ENCODE results near the gene EMID1.

Gene EMID1

DNA sequence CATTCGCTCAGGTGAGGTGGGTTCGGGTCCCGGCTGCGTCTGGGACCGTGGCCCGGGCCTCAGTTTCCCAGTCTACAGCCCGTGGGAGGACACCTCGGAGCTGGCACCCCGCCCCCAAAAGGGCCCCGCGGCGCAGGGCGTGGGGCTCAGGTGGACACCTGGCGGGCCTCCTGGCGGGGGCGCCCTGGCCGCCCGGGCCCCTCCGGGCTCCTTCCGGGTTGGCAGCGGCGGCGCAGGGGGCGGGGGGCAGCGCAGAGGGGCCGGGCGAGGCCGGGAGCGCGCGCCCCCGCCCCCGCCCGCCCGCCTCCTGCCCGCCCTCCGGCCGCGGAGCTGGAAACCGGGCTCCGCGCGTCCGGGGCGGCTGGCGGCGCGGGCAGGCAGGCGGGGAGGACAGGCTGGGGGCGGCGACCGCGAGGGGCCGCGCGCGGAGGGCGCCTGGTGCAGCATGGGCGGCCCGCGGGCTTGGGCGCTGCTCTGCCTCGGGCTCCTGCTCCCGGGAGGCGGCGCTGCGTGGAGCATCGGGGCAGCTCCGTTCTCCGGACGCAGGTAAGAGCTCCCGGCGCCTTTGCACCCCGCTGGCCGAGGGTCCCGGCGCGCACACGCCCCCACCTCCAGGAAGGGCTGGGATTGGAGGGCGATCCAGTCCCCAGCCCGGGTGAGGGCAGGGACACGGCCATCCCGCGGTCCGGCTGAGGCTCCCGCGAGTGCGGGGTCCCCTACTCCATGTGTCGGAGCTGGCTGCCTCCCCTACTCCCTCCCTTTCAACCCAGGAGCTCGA lies at the start of gene EMID1:
Gene EMID1, plus strand, starts transcription at position 303 of the 778 bp plus-strand sequence. Its CDS starts 143 bp downstream, at position 446.
- DNase-seq, result peak; percentile 65

DNA sequence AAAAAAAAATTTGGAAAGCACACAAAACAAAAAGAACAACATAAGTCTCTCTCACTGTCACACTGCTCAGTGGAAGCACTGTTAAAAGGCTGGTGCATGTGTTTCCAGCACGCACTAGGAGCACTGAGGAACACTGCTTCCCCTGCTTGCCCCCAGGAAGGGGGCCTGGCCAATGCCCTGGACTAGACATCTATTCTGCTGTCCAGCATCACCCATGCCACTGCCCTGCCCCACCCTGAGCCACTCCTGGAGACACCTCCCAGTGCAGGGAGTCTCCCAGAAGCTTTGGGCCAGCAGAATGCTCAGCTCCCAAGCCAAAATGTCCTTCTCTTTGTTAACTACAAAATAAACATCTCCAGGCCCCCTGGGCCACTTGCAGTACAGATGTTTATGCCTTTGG lies 49.7 kb upstream of the EMID1 start:
- no peak for DNase-seq

DNA sequence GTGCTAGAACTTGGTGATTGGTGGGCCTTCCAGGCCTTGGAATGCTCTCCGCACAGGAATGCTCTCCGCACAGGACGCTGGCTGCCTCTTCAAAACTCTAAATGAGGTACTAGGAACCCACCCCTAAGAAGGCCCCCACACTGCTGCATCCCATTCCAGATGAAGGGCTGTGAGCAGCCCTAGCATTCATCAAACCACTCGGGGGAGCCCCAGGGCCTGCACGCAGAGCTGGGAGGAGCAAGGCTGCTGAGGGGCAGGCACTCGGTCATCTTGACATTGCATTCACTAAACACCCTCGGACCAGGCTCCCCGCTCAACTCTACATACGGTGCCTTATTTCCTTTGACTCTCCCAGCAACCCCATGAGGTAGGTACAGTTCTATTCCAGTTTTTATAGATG lies 49.2 kb upstream of the EMID1 start:
- peak; percentile 75 for DNase-seq

DNA sequence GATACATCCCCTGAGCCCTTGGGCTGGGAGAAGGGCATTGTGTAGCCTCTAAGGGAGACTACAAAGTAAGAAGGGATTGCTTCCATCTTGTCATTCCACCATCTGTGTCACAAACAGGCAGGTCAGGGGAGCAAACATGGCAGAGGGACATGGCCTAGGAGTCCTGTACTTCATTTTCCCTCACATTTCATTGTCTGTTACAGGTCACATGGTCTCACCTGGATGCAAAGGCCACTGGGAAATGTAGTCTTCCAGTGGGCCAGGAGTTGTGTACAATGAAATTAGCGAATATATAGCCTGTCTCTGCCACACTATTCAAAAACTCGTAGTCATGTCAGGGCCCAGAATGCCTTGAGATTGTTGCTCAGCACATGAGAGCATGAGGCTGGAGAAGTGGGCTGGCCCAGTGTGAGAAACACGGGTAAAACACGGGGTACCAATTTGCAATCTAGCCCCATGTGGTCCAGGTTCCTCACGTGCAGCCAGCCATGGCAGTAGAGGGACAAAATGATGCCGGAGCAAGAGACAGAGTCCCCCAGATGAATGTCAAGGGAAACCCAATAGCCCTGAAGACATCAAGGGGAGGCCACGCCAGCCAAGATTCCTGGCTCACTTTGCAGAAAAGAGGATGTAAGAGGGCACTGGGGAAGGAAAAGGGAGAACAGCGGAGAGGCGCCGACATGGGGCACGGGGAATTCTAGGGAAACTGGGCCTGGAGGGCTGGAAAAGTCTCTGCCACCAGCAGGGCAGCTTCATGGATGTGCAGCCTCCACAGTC lies 47.7 kb upstream of the EMID1 start:
- DNase-seq, result peak; percentile 32

DNA sequence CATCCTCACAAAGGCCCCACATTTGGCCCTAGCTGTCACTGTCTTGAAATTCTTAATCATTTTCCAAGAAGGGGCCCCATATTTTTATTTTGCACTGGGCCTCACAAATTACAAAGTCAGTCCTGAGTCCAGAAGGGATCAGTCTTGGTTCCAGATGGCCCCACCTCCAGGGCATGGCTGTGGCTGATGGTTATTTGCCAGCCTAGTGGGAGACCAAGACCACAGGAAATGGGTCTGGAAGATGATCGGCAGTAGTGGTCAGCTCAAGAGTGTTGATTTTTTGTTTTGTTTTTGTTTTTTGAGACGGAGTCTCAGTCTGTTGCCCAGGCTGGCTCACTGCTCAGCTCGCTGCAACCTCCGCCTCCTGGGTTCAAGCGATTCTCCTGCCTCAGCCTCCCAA lies 47.1 kb upstream of the EMID1 start:
- DNase-seq, result no peak

DNA sequence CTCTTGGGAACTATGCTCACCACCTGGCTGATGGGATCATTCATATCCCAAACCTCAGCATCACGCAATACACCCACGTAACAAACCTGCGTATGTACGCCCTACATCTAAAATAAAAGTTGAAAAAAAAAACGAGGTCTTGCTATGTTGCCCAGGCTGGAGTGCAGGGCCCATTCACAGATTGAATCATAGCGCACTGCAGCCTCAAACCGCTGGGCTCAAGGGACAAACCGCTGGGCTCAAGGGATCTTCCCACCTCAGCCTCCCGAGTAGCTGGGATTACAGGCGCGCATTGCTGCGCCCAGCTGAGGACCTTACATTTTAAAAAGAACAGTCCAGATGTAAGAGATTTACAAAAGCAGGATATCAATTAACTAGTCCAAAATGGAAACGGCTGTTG lies 41.9 kb upstream of the EMID1 start:
- no peak for DNase-seq

DNA sequence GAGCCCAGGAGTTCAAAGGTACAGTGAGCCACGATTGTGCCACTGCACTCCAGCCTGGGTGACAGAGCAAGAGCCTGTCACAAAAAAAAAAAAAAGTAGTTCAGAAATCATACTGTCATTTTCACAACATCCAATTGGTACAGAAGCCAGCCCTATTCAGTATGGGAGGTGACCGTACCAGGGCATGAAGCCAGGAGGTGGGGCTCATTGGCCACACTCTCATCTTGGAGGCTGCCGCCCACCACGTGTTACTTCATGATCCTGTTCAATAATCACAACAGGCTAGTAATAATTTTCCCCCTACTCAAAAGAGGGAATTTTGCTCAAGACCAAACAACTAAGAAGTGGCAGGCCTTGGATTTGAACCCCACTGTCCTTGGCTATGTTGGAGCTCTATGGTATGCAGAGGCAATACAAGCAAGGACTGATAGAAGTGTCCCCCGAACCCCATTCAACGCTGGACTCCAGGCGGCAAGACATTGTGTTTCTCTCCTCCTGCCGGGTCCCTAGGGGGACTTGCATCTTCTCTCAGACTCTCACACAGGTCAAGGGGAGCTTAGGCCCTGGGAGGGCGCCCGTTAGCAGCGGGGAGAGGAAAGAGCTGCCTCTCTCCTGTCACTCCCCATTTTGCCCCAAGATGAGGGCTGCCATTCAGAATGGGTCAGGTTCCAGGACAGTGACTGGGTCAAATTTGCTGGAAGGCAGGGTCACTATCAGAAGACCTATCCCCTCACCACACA lies 40.2 kb upstream of the EMID1 start:
- DNase-seq, result peak; percentile 77

DNA sequence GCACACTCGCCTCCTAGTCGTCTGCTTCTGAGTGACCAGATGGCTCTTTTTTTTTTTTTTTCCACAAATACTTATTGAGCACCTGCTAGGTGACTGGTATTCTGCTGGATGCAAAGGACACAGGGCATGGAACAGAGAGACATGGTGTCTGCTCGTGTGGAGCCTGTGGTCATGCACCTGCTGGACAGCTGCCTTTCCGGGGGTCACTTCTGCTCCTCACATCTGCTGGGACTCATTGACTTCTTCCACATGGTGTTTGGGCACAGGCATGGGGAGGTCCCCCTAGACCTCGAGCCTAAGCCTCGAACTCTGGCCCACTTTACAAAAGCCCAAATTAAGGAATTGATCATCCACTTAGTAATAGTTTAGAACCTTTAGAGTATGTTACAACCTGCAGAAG lies 39.5 kb upstream of the EMID1 start:
- no peak for DNase-seq

DNA sequence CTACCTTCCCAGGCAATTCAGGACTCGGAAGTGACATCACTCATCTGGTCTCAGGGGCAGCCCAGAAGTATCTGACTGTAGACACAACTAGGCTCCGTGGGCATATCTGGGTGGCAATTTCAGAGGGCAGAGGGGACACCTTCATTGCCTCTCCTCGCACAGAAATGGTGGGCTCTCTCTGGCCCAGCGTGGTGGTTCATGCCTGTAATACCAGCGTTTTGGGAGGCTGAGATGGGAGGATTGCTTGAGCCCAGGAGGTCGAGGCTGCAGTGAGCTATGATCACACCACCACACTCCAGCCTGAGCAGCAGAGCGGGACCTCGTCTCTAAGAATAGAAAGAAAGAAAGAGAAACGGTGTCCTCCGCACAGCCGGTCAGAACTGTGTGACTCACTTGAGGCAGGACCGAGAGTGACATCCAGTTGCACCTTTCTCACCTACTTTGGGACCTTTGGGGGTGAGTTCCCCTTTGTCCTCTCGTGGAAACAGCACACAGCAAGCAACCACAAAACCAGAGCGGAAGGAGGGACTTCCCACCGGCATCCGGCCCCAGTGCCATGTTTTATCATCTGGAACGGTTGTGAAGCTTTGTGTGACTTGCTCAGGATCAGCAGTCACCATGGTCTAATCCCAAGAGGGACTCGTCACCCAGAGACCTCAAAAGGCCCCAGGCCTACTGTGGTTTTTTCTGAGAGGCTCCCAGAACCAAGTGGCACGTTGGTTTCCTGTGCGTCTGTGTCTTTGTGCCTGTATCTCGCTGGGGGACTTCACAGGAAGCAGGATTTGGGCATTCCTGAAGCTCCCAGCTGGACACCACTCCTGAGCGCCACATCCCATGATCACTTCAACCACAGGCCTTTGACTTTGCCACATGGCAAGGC lies 38.4 kb upstream of the EMID1 start:
- peak; percentile 71 for DNase-seq

DNA sequence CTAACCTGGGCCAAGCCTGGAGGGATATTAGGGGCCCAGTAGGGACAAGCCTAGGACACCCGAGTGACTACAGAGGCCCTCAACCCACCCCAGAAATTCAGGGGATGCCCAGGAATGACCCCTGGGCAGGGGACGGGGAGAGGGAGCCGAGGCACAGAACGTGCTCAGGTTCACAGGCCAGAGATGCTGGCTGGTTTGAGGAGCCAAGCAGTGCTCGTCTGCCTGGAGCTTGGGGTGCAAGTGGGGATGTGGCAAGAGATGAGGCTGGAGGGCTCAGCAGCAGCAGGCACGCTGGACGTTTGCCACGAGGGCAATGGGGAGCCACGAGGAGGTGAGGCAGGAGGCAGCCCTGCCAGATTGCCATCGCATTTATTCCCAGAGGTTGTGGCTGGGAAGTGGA lies 34.0 kb upstream of the EMID1 start:
- DNase-seq, result no peak

DNA sequence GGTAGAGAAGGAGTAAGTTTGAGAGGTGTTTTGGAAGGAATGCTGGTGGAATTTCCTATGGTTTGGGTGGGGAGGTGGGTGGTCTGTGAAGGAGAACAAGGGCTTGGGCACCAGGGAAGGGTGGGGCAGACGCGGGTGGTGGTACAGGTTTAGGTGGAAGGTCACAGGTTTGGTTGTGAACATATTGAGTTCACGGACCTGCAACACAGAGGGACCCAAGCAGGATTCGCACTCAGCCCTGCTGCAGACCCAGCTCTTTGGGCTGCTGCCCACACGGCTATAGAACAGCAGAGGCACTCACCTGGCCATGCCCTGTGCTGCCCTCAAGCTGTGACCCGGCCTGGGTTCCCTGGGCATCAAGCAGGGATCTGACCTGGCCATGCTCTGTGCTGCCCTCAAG lies 33.5 kb upstream of the EMID1 start:
- DNase-seq, result no peak

DNA sequence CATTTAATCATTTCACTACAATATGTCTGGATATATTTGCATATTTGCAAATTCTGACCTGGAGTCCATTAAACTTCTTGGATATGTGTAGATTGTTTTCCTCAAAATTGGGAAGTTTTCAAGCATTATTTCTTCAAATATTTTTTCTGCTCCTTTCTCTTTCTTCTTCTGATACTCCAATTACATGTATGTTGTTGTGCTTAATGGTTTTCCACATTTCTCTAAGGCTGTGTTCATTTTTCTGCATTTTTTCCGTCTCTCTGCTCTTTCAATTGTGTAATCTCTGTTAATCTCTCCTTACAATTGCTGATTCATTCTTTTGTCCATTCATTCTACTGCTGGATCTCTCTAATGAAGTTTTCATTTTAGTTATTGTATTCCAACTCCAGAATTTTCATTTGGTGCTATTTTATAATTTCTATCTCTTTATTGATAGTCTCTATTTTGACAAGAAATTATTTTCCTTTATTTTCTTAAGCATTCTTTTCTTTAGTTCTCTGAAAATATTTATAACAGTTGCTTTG lies 30.3 kb upstream of the EMID1 start:
- DNase-seq, result no peak

DNA sequence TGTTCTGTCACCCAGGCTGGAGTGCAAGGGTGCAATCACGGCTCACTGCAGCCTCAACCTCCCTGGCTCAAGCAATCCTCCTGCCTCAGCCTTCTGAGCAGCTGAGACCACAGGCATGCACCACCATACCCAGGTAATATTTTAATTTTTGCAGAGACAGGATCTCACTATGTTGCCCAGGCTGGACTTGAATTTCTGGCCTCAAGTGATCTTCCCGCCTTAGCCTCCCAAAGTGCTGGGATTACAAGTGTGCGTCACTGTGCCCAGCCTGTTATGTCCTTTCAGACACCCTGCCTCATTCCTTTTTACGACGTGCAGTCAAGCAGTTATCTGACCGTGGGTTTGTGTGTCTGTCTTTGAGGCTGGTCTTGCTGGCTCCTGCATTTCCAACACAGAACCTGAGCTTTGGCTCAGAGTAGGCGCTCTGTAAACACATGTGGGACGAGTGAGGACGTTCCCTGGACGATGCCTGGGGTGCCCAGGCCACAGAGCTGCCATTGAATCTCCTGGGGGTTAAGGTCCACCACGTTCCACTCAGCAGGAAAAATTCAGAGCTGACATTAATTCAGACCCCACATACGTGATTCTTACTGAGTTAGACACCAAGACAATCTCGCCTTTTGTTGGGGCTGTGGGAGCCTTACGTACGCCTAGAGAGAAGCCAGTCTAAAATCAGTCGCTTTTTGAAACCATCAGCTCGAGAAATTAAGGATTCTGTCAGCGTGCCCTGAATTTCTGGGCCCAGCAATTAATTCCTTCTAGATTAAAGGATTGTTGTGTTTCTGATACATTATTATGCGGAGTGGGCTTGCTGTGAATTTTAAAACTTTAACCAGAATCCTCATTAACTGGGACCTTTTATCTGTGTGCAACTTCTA lies 21.5 kb upstream of the EMID1 start:
- no peak for DNase-seq

DNA sequence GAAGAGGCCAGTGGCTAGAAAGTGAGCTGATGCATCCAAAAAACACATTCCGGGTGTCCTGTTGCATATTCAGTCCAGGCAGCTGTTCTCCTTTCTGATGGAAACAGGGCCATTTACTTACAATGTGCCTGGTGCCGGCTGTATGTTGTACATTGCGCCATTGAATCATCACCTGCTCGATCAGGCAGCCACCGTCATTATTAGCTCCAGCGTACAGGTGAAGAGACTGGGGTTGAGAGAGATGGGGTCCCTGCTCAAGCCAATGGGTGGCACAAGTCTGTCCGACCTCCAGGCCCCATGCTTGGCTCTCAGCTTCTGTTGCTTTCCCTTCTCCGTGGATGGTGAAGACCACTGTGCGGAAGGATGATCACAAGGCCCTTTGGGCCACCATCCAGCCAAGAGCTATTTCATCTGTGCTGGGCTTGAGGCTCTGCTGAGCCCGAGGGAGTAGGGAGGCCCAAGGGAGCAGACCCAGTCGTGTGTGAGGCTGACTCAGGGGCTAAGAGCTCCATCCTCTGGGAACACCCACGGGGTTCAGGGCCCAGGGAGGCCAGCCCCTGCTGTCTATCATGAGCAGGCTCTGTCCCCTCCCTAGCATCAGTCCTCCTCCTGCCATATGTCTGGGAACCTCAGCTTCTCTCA lies 20.7 kb upstream of the EMID1 start:
- no peak for DNase-seq

DNA sequence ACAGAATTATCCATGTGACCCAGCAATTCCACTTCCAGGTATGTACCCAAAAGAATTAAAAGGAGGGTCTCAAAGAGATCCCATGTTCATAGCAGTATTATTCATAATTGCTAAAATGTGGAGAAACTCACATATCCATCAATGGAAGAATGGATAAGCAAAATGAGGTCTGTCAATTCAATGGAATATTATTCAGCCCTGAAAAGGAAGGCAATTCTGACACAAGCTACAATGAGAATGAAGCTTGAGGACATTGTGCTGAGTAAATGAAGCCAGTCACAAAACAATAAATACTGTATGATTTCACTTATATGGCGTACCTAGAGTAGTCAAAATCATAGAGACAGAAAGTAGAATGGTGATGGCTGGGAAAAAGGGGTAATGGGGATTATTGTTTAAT lies 19.4 kb upstream of the EMID1 start:
- no peak for DNase-seq

DNA sequence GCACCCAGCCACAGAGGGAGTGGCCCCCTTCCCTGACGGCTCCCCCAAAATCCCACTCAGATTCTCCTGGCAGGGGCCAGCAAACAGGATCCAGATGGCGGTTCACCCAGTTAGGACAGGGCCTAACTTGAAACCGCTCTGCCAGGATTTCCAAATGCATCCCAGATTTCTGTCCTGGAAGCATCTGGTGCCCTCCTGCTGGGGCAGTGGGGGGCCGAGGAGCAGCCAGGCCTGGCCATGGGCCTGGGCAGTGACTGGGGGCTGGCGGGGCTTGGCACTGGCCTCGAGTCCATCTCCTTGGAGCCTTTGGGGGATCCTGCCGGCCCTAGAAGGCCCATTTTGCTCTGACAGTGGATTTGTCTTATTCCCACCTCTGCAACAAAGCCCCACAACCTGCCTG lies 17.9 kb upstream of the EMID1 start:
- no peak for DNase-seq

DNA sequence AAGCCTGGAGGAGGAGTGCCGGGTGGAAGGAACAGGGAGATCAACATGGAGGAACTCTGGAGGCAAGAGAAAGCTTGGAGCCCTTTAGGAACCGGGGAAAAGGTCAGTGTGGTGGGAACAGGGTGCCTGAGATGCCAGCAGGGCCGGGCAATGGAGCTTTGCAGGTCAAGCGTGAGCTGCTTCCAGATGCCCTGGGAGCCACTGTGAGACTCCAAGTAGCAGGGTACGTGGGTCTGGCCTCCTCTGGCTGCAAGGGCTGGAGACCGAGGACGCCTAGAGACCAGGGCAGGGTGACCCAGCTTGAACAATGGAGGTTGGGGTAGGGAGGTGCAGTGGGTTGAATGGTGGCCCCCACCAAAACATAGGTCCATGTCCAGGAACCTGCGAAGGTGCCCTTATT lies 15.6 kb upstream of the EMID1 start:
- DNase-seq, result no peak

DNA sequence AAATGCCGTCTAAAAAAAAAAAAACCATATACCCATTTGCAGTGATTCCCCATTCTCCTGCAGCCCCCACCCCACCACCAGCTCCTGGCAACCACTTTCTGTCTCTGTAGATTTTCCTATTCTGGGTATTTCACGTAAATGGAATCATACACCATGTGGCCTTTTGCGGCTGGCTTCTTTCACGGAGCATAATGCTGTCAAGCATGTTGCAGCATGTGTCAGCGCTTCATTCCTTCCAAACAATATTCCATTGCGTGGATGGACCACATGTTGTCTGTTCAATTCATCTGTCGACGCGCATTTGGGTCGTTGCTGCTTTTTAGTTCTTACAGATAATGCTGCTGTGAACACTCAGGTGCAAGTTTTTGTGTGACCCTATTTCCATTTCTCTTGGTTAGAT lies 14.8 kb upstream of the EMID1 start:
- no peak for DNase-seq

DNA sequence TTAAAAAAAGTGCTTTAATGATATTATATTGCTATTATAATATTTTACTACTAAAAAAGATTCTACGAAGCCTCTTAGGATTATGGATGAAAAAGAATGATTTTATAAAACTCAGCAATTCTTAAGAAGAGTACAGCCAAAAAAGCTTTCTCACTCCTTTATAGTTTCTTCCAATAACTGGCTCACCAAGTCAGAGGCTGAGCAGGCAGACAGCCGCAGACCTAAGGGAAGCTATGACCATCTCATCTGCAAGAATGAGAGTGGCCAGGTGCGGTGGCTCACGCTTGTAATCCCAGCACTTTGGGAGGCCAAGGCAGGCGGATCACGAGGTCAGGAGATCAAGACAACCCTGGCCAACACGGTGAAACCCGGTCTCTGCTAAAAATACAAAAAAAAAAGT lies 12.7 kb upstream of the EMID1 start:
- no peak for DNase-seq

DNA sequence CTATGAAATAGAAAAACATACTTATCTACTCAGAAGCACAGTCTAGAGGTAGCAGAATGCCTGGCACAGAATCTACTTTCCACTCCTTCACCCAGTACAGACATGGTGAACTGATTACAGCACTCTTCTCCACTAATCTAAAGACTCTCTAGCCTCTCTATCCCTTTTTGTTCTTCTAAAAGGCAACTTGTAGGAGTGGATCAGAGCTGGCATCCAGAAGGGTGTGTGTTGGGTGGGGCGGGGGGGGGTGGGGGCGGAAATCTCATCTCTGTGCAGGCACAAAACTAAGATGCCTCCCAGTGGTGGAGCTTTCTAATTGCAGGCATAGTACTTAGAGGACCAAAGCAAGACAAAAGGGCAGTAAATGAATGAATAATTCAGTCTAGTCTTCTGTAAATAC lies 11.5 kb upstream of the EMID1 start:
- DNase-seq, result peak; percentile 88

All from hematopoietic multipotent progenitor cell treated with erythropoietin and hydrocortisone succinate and interleukin-3 and kit ligand, for 6 days (in vitro differentiated cells).